Fibroblast of mammary gland (primary cell): ENCODE measurements around the gene BPTF.

Source experiments
- DNase-seq: peaks from one replicate; pipeline ENCODE4 v3.0.0-alpha.2; 2010; ENCODE audit warnings: low read depth
- H3K4me3 ChIP-seq: 2 replicates; pipeline ENCODE4 v1.5.1; 2011; ENCODE audit warnings: low read depth, mild to moderate bottlenecking, low read length, moderate library complexity; ENCODE audit not compliant: control insufficient read depth
- CTCF ChIP-seq: conservative IDR thresholded peaks from 2 replicates; pipeline ENCODE4 v1.5.1; 2011; ENCODE audit warnings: low read depth, low read length, inconsistent platforms; ENCODE audit not compliant: control insufficient read depth, insufficient read depth

The BPTF gene

GRCh38 chr17:67990909-67991308 lies 165.6 kb downstream of the BPTF start:
- TF ChIP-seq CTCF: no peak
- DNase-seq: no peak
- H3K4me3 ChIP-seq: no peak overlapping the region

- DNase-seq: peak; percentile 55
- no peak for TF ChIP-seq CTCF
- peak overlapping the region; percentile 64 for H3K4me3 ChIP-seq
Observed at GRCh38 chr17:67992548-67993152, 167.3 kb downstream of the BPTF start.

GRCh38 chr17:67993153-67993997 lies 168.1 kb downstream of the BPTF start:
- peak; percentile 77 for DNase-seq
- H3K4me3 ChIP-seq: peak overlapping the region; percentile 69
- TF ChIP-seq CTCF: no peak

GRCh38 chr17:67993998-67994361 lies 168.7 kb downstream of the BPTF start:
- TF ChIP-seq CTCF: no peak
- H3K4me3 ChIP-seq: peak overlapping the region; percentile 69
- peak; percentile 4 for DNase-seq

GRCh38 chr17:67994817-67995569 lies 169.7 kb downstream of the BPTF start:
- DNase-seq: peak; percentile 96
- no peak for TF ChIP-seq CTCF
- peak overlapping the region; percentile 48 for H3K4me3 ChIP-seq

GRCh38 chr17:67995570-67996263 lies 170.4 kb downstream of the BPTF start:
- DNase-seq: peak; percentile 14

GRCh38 chr17:67996301-67997171 lies 171.2 kb downstream of the BPTF start, which contains the start of gene C17orf58:
C17orf58 (minus strand) TSS chr17:67996469; CDS start chr17:67996198, 271 bp downstream.
- H3K4me3 ChIP-seq: peak within 1 kb of the TSS; percentile 48
- DNase-seq: peak; percentile 76

More at GRCh38 chr17:67995570-67996263, 170.4 kb downstream of the BPTF start:
- peak overlapping the region; percentile 48 for H3K4me3 ChIP-seq
- TF ChIP-seq CTCF: no peak
